ENCODE data around the gene JMJD8.

Gene JMJD8

DNA sequence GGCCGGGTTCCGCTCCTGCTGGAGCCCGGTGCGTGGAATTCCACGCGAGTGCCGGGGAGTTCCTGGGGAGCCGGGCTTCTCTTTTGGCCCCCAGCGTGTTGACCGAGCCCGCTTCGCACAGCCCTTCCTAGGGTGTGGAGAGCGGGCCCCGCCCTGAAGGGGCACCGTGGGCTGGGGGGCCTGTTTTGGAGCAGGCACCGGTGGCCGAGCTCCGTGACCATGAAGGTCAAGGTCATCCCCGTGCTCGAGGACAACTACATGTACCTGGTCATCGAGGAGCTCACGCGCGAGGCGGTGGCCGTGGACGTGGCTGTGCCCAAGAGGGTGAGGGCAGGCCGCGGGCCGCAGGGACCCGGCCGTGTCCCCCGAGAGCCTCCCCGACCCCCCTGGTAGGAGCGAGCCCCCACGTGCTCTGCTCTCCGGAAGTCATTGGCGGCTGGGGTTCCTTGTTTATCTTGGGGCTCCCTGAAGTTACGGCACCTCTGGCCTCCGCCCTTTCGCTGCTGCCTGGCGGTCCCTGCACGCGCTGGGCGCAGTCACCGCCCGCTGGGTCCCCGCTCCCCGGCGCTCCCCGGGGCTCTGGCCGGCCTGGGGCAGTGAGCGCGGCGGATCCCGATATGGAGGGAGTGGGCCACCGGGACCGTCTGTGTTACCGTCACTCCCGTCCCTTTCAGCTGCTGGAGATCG is 43.3 kb upstream of the JMJD8 start:
- Histone ChIP-seq H3K36me3 (ENCODE audit: control insufficient read depth in 2 of 2, insufficient read depth in 2 of 2, low read length in 2 of 2) (peaks cover 6 to 8% of the 10 kb centered on the region in 2 donors), H3K9me3 (ENCODE audit: control insufficient read depth in 2 of 2, low read length in 2 of 2) (no peaks in the 10 kb centered on the region), H3K27ac (ENCODE audit: low read depth in 2 of 2, low read length in 2 of 2) (no peak overlapping the region), H3K9ac (ENCODE audit: low read depth in 1 of 2, low read length in 2 of 2) (peak overlapping the region in 1 of 2 donors; percentile 32), H3K4me1 (ENCODE audit: control insufficient read depth in 2 of 2, insufficient read depth in 2 of 2, low read length in 2 of 2) (peaks cover 10 to 20% of the 10 kb centered on the region in 2 donors), H3K27me3 (ENCODE audit: control insufficient read depth in 2 of 2, insufficient read depth in 2 of 2, low read length in 2 of 2) (peaks cover 9 to 22% of the 10 kb centered on the region in 2 donors), H3K4me3 (ENCODE audit: low read length in 2 of 2) (peak overlapping the region; percentile 52 to 66)

- Histone ChIP-seq H3K9ac (ENCODE audit: low read depth in 1 of 2, low read length in 2 of 2) (peak within 1 kb of the TSS in 1 of 2 donors; percentile 32), H3K27ac (ENCODE audit: low read depth in 2 of 2, low read length in 2 of 2) (no peak within 1 kb of the TSS), H3K36me3 (ENCODE audit: control insufficient read depth in 2 of 2, insufficient read depth in 2 of 2, low read length in 2 of 2) (peaks cover 2 to 6% of the 10 kb centered on the region in 2 donors), H3K4me1 (ENCODE audit: control insufficient read depth in 2 of 2, insufficient read depth in 2 of 2, low read length in 2 of 2) (peaks cover 13 to 22% of the 10 kb centered on the region in 2 donors), H3K9me3 (ENCODE audit: control insufficient read depth in 2 of 2, low read length in 2 of 2) (no peaks in the 10 kb centered on the region), H3K27me3 (ENCODE audit: control insufficient read depth in 2 of 2, insufficient read depth in 2 of 2, low read length in 2 of 2) (peaks cover 9 to 22% of the 10 kb centered on the region in 2 donors), H3K4me3 (ENCODE audit: low read length in 2 of 2) (peak within 1 kb of the TSS; percentile 52 to 66)
These were observed 42.5 kb upstream of the JMJD8 start, which contains the start of the genes CCDC78 and HAGHL for GRCh38 chr16:726438-727290. TSS of gene CCDC78 (minus strand) at chr16:726443. CDS start at chr16:726367, 76 bp downstream. TSS of gene HAGHL (plus strand) at chr16:727106. CDS start at chr16:727510, 404 bp downstream.

- no peak overlapping the region for H3K4me3 ChIP-seq (ENCODE audit: low read length in 2 of 2)
- no peak overlapping the region for H3K9ac ChIP-seq (ENCODE audit: low read depth in 1 of 2, low read length in 2 of 2)
- H3K9me3 ChIP-seq (ENCODE audit: control insufficient read depth in 2 of 2, low read length in 2 of 2): no peaks in the 10 kb centered on the region
- H3K27ac ChIP-seq (ENCODE audit: low read depth in 2 of 2, low read length in 2 of 2): no peak overlapping the region
- H3K36me3 ChIP-seq (ENCODE audit: control insufficient read depth in 2 of 2, insufficient read depth in 2 of 2, low read length in 2 of 2): peaks cover 0 to 6% of the 10 kb centered on the region in 2 donors
- H3K27me3 ChIP-seq (ENCODE audit: control insufficient read depth in 2 of 2, insufficient read depth in 2 of 2, low read length in 2 of 2): peaks cover 9 to 22% of the 10 kb centered on the region in 2 donors
- H3K4me1 ChIP-seq (ENCODE audit: control insufficient read depth in 2 of 2, insufficient read depth in 2 of 2, low read length in 2 of 2): peaks cover 16 to 26% of the 10 kb centered on the region in 2 donors
These were observed 42.0 kb upstream of the JMJD8 start for GRCh38 chr16:726188-726437.

DNA sequence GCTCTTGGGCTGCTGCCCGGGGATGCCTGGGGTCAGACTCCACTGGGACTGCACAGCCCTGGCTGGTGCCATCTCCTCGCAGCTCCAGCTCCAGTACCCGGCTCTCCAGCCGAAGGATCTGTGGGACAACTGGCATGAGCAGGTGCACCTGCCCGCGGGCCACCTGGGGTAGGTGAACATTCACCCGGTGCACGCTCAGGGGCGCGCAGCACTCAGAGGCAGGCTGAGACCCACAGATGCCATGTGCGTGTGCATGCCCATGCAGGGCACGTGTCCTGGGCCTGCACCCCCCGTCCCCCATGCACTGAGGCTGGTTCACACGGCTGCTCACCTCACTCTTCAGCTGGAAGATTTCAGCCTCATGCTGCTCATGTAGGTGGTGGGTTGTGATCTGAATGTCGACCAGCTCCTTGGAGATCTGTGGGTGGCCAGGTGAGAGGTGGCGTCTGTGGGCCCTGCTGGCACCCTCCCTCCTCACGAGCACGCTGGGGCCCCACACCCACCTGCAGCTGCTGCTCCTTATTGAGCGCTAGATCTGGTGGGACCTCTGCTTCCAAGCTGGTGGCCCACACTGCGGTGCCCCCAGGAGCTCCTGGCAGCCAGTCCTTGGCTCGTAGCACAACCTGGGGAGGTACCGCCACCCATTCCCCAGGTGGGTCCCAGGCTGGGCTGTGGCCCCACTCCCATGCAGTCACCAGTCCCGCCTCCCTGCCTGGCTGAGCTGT is 41.5 kb upstream of the JMJD8 start:
- Histone ChIP-seq H3K36me3 (ENCODE audit: control insufficient read depth in 2 of 2, insufficient read depth in 2 of 2, low read length in 2 of 2) (peaks cover 0 to 4% of the 10 kb centered on the region in 2 donors), H3K27me3 (ENCODE audit: control insufficient read depth in 2 of 2, insufficient read depth in 2 of 2, low read length in 2 of 2) (peaks cover 9 to 22% of the 10 kb centered on the region in 2 donors), H3K4me3 (ENCODE audit: low read length in 2 of 2) (no peak overlapping the region), H3K9me3 (ENCODE audit: control insufficient read depth in 2 of 2, low read length in 2 of 2) (no peaks in the 10 kb centered on the region), H3K9ac (ENCODE audit: low read depth in 1 of 2, low read length in 2 of 2) (no peak overlapping the region), H3K27ac (ENCODE audit: low read depth in 2 of 2, low read length in 2 of 2) (no peak overlapping the region), H3K4me1 (ENCODE audit: control insufficient read depth in 2 of 2, insufficient read depth in 2 of 2, low read length in 2 of 2) (peaks cover 18 to 28% of the 10 kb centered on the region in 2 donors)

GRCh38 chr16:725041-725376 is 40.9 kb upstream of the JMJD8 start:
- Histone ChIP-seq H3K36me3 (ENCODE audit: control insufficient read depth in 2 of 2, insufficient read depth in 2 of 2, low read length in 2 of 2) (no peaks in the 10 kb centered on the region), H3K9ac (ENCODE audit: low read depth in 1 of 2, low read length in 2 of 2) (no peak overlapping the region), H3K9me3 (ENCODE audit: control insufficient read depth in 2 of 2, low read length in 2 of 2) (no peaks in the 10 kb centered on the region), H3K27ac (ENCODE audit: low read depth in 2 of 2, low read length in 2 of 2) (no peak overlapping the region), H3K27me3 (ENCODE audit: control insufficient read depth in 2 of 2, insufficient read depth in 2 of 2, low read length in 2 of 2) (peaks cover 9 to 22% of the 10 kb centered on the region in 2 donors), H3K4me3 (ENCODE audit: low read length in 2 of 2) (no peak overlapping the region), H3K4me1 (ENCODE audit: control insufficient read depth in 2 of 2, insufficient read depth in 2 of 2, low read length in 2 of 2) (peaks cover 24 to 35% of the 10 kb centered on the region in 2 donors)

- H3K9ac ChIP-seq (ENCODE audit: low read depth in 1 of 2, low read length in 2 of 2): no peak overlapping the region
- H3K4me3 ChIP-seq (ENCODE audit: low read length in 2 of 2): no peak overlapping the region
- no peaks in the 10 kb centered on the region for H3K9me3 ChIP-seq (ENCODE audit: control insufficient read depth in 2 of 2, low read length in 2 of 2)
- H3K4me1 ChIP-seq (ENCODE audit: control insufficient read depth in 2 of 2, insufficient read depth in 2 of 2, low read length in 2 of 2): peaks cover 30 to 39% of the 10 kb centered on the region in 2 donors
- H3K36me3 ChIP-seq (ENCODE audit: control insufficient read depth in 2 of 2, insufficient read depth in 2 of 2, low read length in 2 of 2): no peaks in the 10 kb centered on the region
- no peak overlapping the region for H3K27ac ChIP-seq (ENCODE audit: low read depth in 2 of 2, low read length in 2 of 2)
- peaks cover 9 to 22% of the 10 kb centered on the region in 2 donors for H3K27me3 ChIP-seq (ENCODE audit: control insufficient read depth in 2 of 2, insufficient read depth in 2 of 2, low read length in 2 of 2)
These were observed 40.3 kb upstream of the JMJD8 start for GRCh38 chr16:724188-725040.

DNA sequence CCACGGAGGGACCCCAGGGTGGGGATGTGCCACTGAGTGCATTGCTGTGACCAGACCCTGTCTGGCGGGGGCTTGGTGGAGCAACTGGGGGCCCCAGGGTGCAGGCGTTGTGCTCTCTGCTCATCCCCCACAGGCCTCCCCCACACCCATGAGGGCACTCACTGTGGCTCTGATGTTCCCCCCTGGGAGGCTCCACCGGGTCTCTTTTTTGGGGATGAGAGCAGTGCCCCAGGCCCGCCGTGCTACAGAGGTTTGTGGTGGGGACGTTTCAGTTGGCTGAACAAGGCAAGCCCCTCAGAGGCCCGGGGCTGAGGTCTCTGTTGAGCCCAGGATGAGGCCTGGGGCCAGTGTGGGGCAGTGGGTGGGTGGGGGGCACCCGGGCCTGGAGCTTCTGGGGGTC is 39.6 kb upstream of the JMJD8 start:
- H3K4me3 ChIP-seq (ENCODE audit: low read length in 2 of 2): no peak overlapping the region
- peaks cover 9 to 22% of the 10 kb centered on the region in 2 donors for H3K27me3 ChIP-seq (ENCODE audit: control insufficient read depth in 2 of 2, insufficient read depth in 2 of 2, low read length in 2 of 2)
- no peak overlapping the region for H3K9ac ChIP-seq (ENCODE audit: low read depth in 1 of 2, low read length in 2 of 2)
- no peaks in the 10 kb centered on the region for H3K36me3 ChIP-seq (ENCODE audit: control insufficient read depth in 2 of 2, insufficient read depth in 2 of 2, low read length in 2 of 2)
- H3K27ac ChIP-seq (ENCODE audit: low read depth in 2 of 2, low read length in 2 of 2): no peak overlapping the region
- H3K4me1 ChIP-seq (ENCODE audit: control insufficient read depth in 2 of 2, insufficient read depth in 2 of 2, low read length in 2 of 2): peaks cover 37 to 46% of the 10 kb centered on the region in 2 donors
- no peaks in the 10 kb centered on the region for H3K9me3 ChIP-seq (ENCODE audit: control insufficient read depth in 2 of 2, low read length in 2 of 2)

GRCh38 chr16:722835-723633 is 38.9 kb upstream of the JMJD8 start:
- Histone ChIP-seq H3K27ac (ENCODE audit: low read depth in 2 of 2, low read length in 2 of 2) (no peak overlapping the region), H3K9ac (ENCODE audit: low read depth in 1 of 2, low read length in 2 of 2) (no peak overlapping the region), H3K4me3 (ENCODE audit: low read length in 2 of 2) (no peak overlapping the region), H3K9me3 (ENCODE audit: control insufficient read depth in 2 of 2, low read length in 2 of 2) (no peaks in the 10 kb centered on the region), H3K4me1 (ENCODE audit: control insufficient read depth in 2 of 2, insufficient read depth in 2 of 2, low read length in 2 of 2) (peaks cover 38 to 49% of the 10 kb centered on the region in 2 donors), H3K36me3 (ENCODE audit: control insufficient read depth in 2 of 2, insufficient read depth in 2 of 2, low read length in 2 of 2) (no peaks in the 10 kb centered on the region), H3K27me3 (ENCODE audit: control insufficient read depth in 2 of 2, insufficient read depth in 2 of 2, low read length in 2 of 2) (peaks cover 9 to 22% of the 10 kb centered on the region in 2 donors)

All from mucosa of rectum (tissue), 2 donors.